K562 (cell line): ENCODE data around the gene COMTD1. TPM values are rescaled to one million over a fixed set of nuclear protein-coding genes. Genes with fewer than 3 reads are reported as not detected.

Experiments used
- ATAC-seq: fragments of 200-7000 bp; cut with Tn5 transposase; 3 replicates; pipeline ENCODE4 v1.9.1; 2020; ENCODE audit warnings: moderate library complexity
- BruUV-seq: library from RNA; stranded (reverse); fragments of 400-500 nt; replicated peaks from 2 replicates; lab custom pipeline; 2021; lab: Mats Ljungman, UMichigan
- CTCF ChIA-PET: fragments of 300-600 bp; formaldehyde crosslinking; extraction: SDS; loops from one replicate; lab custom pipeline; 2021; ENCODE audit warnings: low intra/inter-chr PET ratio; lab: Yijun Ruan, JAX
- POLR2A ChIA-PET: fragments of 300-600, 350-650 bp; sonication (Branson Sonifier 250); formaldehyde crosslinking; extraction: SDS; loops from one replicate; lab custom pipeline; 2021; ENCODE audit warnings: antibody characterized with exemption, inconsistent platforms; lab: Yijun Ruan, JAX
- DNase-seq, 4 experiments: peaks; one replicate each; pipeline versions ENCODE4 v3.0.0 to v3.0.0-alpha.2; 2011 to 2018; ENCODE audit warnings: low spot score in 3 of 4, mixed read lengths in 3 of 4; ENCODE audit errors: extremely low read depth in 1 of 4
- FAIRE-seq: peaks from 2 replicates; lab custom pipeline; 2011; peaks lifted over from hg19 to GRCh38; lab: Jason Lieb, UNC
- H2AFZ ChIP-seq: 2 replicates; pipeline ENCODE4 v1.6.0; 2011; ENCODE audit warnings: low read depth, low read length, control low read depth, inconsistent platforms
- H3K27ac ChIP-seq: fragments of 200-600 bp; 3 replicates; pipeline ENCODE4 v1.8.0; 2011; ENCODE audit warnings: low read depth, mild to moderate bottlenecking, control low read depth, inconsistent platforms, low read length, moderate library complexity, mixed read lengths; ENCODE audit errors: extremely low read depth
- H3K27me3 ChIP-seq, 2 experiments: fragments of 300-600 bp in 1 of 2; 2 replicates in 1 of 2; 3 replicates in 1 of 2; pipeline versions ENCODE4 v1.6.0 to v1.8.0; 2011; ENCODE audit warnings: inconsistent platforms in 2 of 2, low read length in 2 of 2, mild to moderate bottlenecking in 1 of 2, mixed read lengths in 1 of 2, moderate library complexity in 1 of 2; ENCODE audit not compliant: control insufficient read depth in 2 of 2, insufficient read depth in 2 of 2
- H3K36me3 ChIP-seq: fragments of 300-600 bp; 3 replicates; pipeline ENCODE4 v1.8.0; 2011; ENCODE audit warnings: mild to moderate bottlenecking, low read length, inconsistent platforms; ENCODE audit not compliant: control insufficient read depth, insufficient read depth
- H3K4me1 ChIP-seq, 2 experiments: fragments of 200-600 bp in 1 of 2; replicated peaks in 1 of 2; 2 replicates in 1 of 2; 3 replicates in 1 of 2; pipeline versions ENCODE4 v1.5.1 to v1.8.0; 2011; ENCODE audit warnings: inconsistent platforms in 2 of 2, low read length in 2 of 2, mild to moderate bottlenecking in 1 of 2, mixed read lengths in 1 of 2, moderate library complexity in 1 of 2; ENCODE audit not compliant: control insufficient read depth in 2 of 2, insufficient read depth in 2 of 2
- H3K4me2 ChIP-seq: 2 replicates; pipeline ENCODE4 v1.6.1; 2011; ENCODE audit warnings: low read length, control low read depth, inconsistent platforms, mixed read lengths; ENCODE audit not compliant: insufficient read depth
- H3K4me3 ChIP-seq: fragments of 200-600 bp; sonication (generic), shearing (Covaris generic); 2 replicates; pipeline ENCODE4 v1.5.1; 2016; ENCODE audit warnings: control low read depth, inconsistent platforms
- H3K79me2 ChIP-seq: fragments of 200-600 bp; 3 replicates; pipeline ENCODE4 v1.8.0; 2011; ENCODE audit warnings: low read length, inconsistent platforms; ENCODE audit not compliant: control insufficient read depth, insufficient read depth
- H3K9ac ChIP-seq, 2 experiments: 2 replicates each; pipeline versions ENCODE4 v1.6.0 to v1.6.1; 2011; ENCODE audit warnings: low read depth in 2 of 2, low read length in 2 of 2, control low read depth in 1 of 2, inconsistent platforms in 1 of 2, mild to moderate bottlenecking in 1 of 2, mixed read lengths in 1 of 2; ENCODE audit not compliant: insufficient read depth in 1 of 2
- H3K9me1 ChIP-seq: one replicate; pipeline ENCODE4 v1.6.0; 2011; ENCODE audit warnings: inconsistent platforms, mild to moderate bottlenecking, low read length, moderate library complexity; ENCODE audit not compliant: control insufficient read depth, insufficient read depth
- H3K9me3 ChIP-seq: replicated peaks from 2 replicates; pipeline ENCODE4 v1.5.1; 2011; ENCODE audit warnings: low read depth, low read length, inconsistent platforms; ENCODE audit not compliant: control insufficient read depth, insufficient read depth
- H4K20me1 ChIP-seq: replicated peaks from 2 replicates; pipeline ENCODE4 v1.6.1; 2011; ENCODE audit warnings: low read length, inconsistent platforms, mixed read lengths; ENCODE audit not compliant: control insufficient read depth, insufficient read depth
- BRCA1 ChIP-seq, 2 experiments: fragments of 450-650 bp in 1 of 2; sonication (generic) in 1 of 2; formaldehyde crosslinking in 1 of 2; IDR thresholded peaks; 2 replicates each; pipeline versions ENCODE4 v1.5.0 to v1.6.1; 2017 to 2020; ENCODE audit warnings: mild to moderate bottlenecking in 1 of 2, missing genetic modification reagents in 1 of 2
- CBX3 ChIP-seq, 2 experiments: IDR thresholded peaks; 1 replicate in 1 of 2; 2 replicates in 1 of 2; pipeline ENCODE4 v1.6.1; 2012; ENCODE audit warnings: inconsistent platforms in 2 of 2, low read length in 2 of 2, borderline replicate concordance in 1 of 2, control low read depth in 1 of 2
- CCNT2 ChIP-seq: IDR thresholded peaks from 2 replicates; pipeline ENCODE4 v1.6.1; 2011; ENCODE audit warnings: borderline replicate concordance, low read depth, mild to moderate bottlenecking, moderate library complexity, mixed read lengths, low read length; ENCODE audit not compliant: insufficient read length; ENCODE audit errors: extremely low read depth
- CREB1 ChIP-seq, 2 experiments: sonication (generic) in 1 of 2; formaldehyde crosslinking in 1 of 2; IDR thresholded peaks; 2 replicates each; pipeline versions ENCODE4 v1.6.1 to v1.8.0; 2012 to 2022; ENCODE audit warnings: inconsistent platforms in 1 of 2, mild to moderate bottlenecking in 1 of 2, missing genetic modification reagents in 1 of 2, moderate library complexity in 1 of 2
- E2F6 ChIP-seq, 2 experiments: IDR thresholded peaks; 2 replicates each; pipeline ENCODE4 v1.6.1; 2011; ENCODE audit warnings: borderline replicate concordance in 1 of 2, control low read depth in 1 of 2, low read depth in 1 of 2, low read length in 1 of 2, mild to moderate bottlenecking in 1 of 2, mixed read lengths in 1 of 2, moderate library complexity in 1 of 2; ENCODE audit not compliant: insufficient read depth in 1 of 2, insufficient read length in 1 of 2, poor library complexity in 1 of 2, severe bottlenecking in 1 of 2; ENCODE audit errors: extremely low read depth in 1 of 2
- ETS2 ChIP-seq: IDR thresholded peaks from 2 replicates; pipeline ENCODE4 v1.6.1; 2016; ENCODE audit warnings: borderline replicate concordance, missing genetic modification characterization, mild to moderate bottlenecking, moderate library complexity, missing compliant biosample characterization; ENCODE audit not compliant: poor library complexity, severe bottlenecking
- MAZ ChIP-seq, 2 experiments: fragments of 450-650 bp in 1 of 2; sonication (generic) in 1 of 2; formaldehyde crosslinking; IDR thresholded peaks in 1 of 2; conservative IDR thresholded peaks in 1 of 2; 2 replicates each; pipeline versions ENCODE4 v1.4.0 to v1.5.0; 2020; ENCODE audit warnings: mild to moderate bottlenecking in 1 of 2, missing genetic modification reagents in 1 of 2
- NKRF ChIP-seq: fragments of 450-650 bp; IDR thresholded peaks from 2 replicates; pipeline ENCODE4 v1.6.1; 2016; ENCODE audit warnings: borderline replicate concordance
- PCBP1 ChIP-seq: fragments of 200-400 bp; formaldehyde crosslinking; IDR thresholded peaks from 2 replicates; pipeline ENCODE4 v1.6.1; 2018; ENCODE audit warnings: mild to moderate bottlenecking, low read depth, low read length; ENCODE audit not compliant: poor library complexity, severe bottlenecking
- SOX6 ChIP-seq: fragments of 450-650 bp; IDR thresholded peaks from 2 replicates; pipeline ENCODE4 v1.6.1; 2014; ENCODE audit warnings: mild to moderate bottlenecking
- SUPT5H ChIP-seq: fragments of 450-650 bp; IDR thresholded peaks from 2 replicates; pipeline ENCODE4 v1.6.1; 2016
- TEAD1 ChIP-seq, 2 experiments: fragments of 450-650 bp in 1 of 2; sonication (generic) in 1 of 2; formaldehyde crosslinking; IDR thresholded peaks; 2 replicates each; pipeline versions ENCODE4 v1.4.0 to v1.8.0; 2020 to 2022; ENCODE audit warnings: mild to moderate bottlenecking in 2 of 2, missing genetic modification reagents in 1 of 2
- ZC3H4 ChIP-seq: sonication (generic); formaldehyde crosslinking; IDR thresholded peaks from 2 replicates; pipeline ENCODE4 v1.9.0; 2021; ENCODE audit warnings: missing genetic modification reagents, borderline replicate concordance
- ZFX ChIP-seq: sonication (generic); formaldehyde crosslinking; IDR thresholded peaks from 2 replicates; pipeline ENCODE4 v1.8.0; 2022; ENCODE audit warnings: mild to moderate bottlenecking, missing genetic modification reagents, moderate library complexity
- WGBS: fragments of 100-300 bp; shearing (Covaris generic); methylation state at CpG from one replicate; pipeline ENCODE4 v1.1.6; 2016; ENCODE audit warnings: low coverage, mixed read lengths; ENCODE audit not compliant: insufficient coverage; ENCODE audit errors: missing lambda C conversion rate; 5-methylcytosine and 5-hydroxymethylcytosine counted together
- in situ Hi-C: fragments of 300-500 bp; cut with MboI; formaldehyde crosslinking; loops from 4 replicates; pipeline ENCODE4 v1.15.0; 2018; ENCODE audit warnings: inconsistent platforms, mixed read lengths
- intact Hi-C: fragments of 100-400 bp; cut with micrococcal nuclease; formaldehyde crosslinking; loops from 2 replicates; pipeline ENCODE4 v1.14.2; 2022
- polyA plus RNA-seq, 8 experiments: library from polyadenylated mRNA; depleted of rRNA in 4 of 8; stranded (reverse) in 5 of 8; unstranded in 3 of 8; fragments of >200 nt; fragmentation: Nextera tagmentation in 2 of 8; fragmentation: Illumina TruSeq in 1 of 8; extraction: Ambion mirVana in 2 of 8; extraction: Trizol in 1 of 8; gene quantifications; 2 replicates each; pipeline versions ENCODE4 v1.2.1 to v1.2.3, GENCODE V29; 2011 to 2014; ENCODE audit warnings: inconsistent platforms in 1 of 8, missing spikeins in 1 of 8
- total RNA-seq, 7 experiments: library from RNA; depleted of rRNA in 6 of 7; stranded (reverse); fragments of >200 nt in 6 of 7; fragmentation: Illumina TruSeq in 2 of 7; extraction: Trizol in 2 of 7; gene quantifications; 2 replicates each; pipeline versions ENCODE4 v1.2.1 to v1.2.3, GENCODE V29; 2011 to 2021; ENCODE audit warnings: low replicate concordance in 1 of 7

The COMTD1 gene
- total and polyA plus RNA-seq, 9 of the 15 experiments (the other 6 are each of a cell fraction or from before 2014, with no cell fraction given): 0.41 to 112 (median 13.7) TPM

- H3K4me1 ChIP-seq: peaks cover 14 to 42% of the 10 kb centered on the region in 2 experiments
- ATAC-seq (peak; percentile 54), DNase-seq (peak; percentile 58 to 68 (median 64)), FAIRE-seq (no peak)
- peak overlapping the region; percentile 86 to 98 for H3K9ac ChIP-seq
- ChIA-PET CTCF (interaction anchor here (0.6 to 4.2 kb wide), 10 partner anchors 44 to 991 kb away, joined by 3 to 53 read pairs (median 6); a partner anchor contains a TSS), POLR2A (interaction anchor here (0.5 to 4.8 kb wide), 17 partner anchors 10 to 1215 kb away, joined by 3 to 28 read pairs (median 3); partner anchors contain the start of genes SAMD8 and VDAC2)
- under 1% methylated on average over 54 of the region's 62 CpGs for WGBS
- H3K4me2 ChIP-seq: peak overlapping the region; percentile 86
- H3K27me3 ChIP-seq: no peaks in the 10 kb centered on the region
- peaks cover 39% of the 10 kb centered on the region for H3K36me3 ChIP-seq
- H4K20me1 ChIP-seq: no peaks in the 10 kb centered on the region
- BruUV-seq: no TSS peak
- H3K4me3 ChIP-seq: peak overlapping the region; percentile 57
- in situ Hi-C loops: loop anchor here (10.0 kb wide), 1 partner anchor 990 kb away; no protein-coding TSS in a partner anchor
- peak overlapping the region; percentile 91 for H3K27ac ChIP-seq
- no peaks in the 10 kb centered on the region for H3K9me1 ChIP-seq
- peak overlapping the region; percentile 95 for H2AFZ ChIP-seq
- H3K9me3 ChIP-seq: no peaks in the 10 kb centered on the region
- intact Hi-C loops: loop anchor here (1.0 to 10.0 kb wide), 7 partner anchors 47 to 993 kb away; partner anchors contain the start of genes KAT6B and SAMD8
- peaks cover 37% of the 10 kb centered on the region for H3K79me2 ChIP-seq
- TF ChIP-seq CREB1 (IDR thresholded peaks at IDR 0.05) (no peak), CREB1 (CRISPR knock-in tag; IDR thresholded peaks at IDR 0.05) (peak; percentile 65; the same call in 1 of the 2 replicates), SUPT5H (peak; percentile 21; the same call in 1 of the 2 replicates), ETS2 (tag) (no peak), ZC3H4 (no peak), BRCA1 (IDR thresholded peaks at IDR 0.05) (no peak), BRCA1 (CRISPR knock-in tag; IDR thresholded peaks at IDR 0.05) (0 out of 2 replicates have a peak, but pooled peaks have one; percentile 25), CBX3 (IDR thresholded peaks at IDR 0.05; ENCODE audit: borderline replicate concordance in 1 of 2, low read length in 2 of 2) (peak in 1 of 2 experiments; percentile 47; a peak in 1 of 3 replicates), PCBP1 (no peak), TEAD1 (CRISPR knock-in tag; IDR thresholded peaks at IDR 0.05) (peak in 1 of 2 experiments; percentile 80; a peak in 2 of 4 replicates), E2F6 (IDR thresholded peaks at IDR 0.05; ENCODE audit: borderline replicate concordance in 1 of 2, extremely low read depth in 1 of 2, insufficient read depth in 1 of 2, insufficient read length in 1 of 2, low read depth in 1 of 2, low read length in 1 of 2, poor library complexity in 1 of 2, severe bottlenecking in 1 of 2) (peak; percentile 54 to 56), SOX6 (peak; percentile 24; the same call in 1 of the 2 replicates), NKRF (peak; percentile 33; the same call in 1 of the 2 replicates), MAZ (CRISPR knock-in tag; conservative IDR thresholded peaks at IDR 0.05 in 1 of 2, IDR thresholded peaks at IDR 0.05 in 1 of 2) (peak in 1 of 2 experiments; percentile 14; a peak in 2 of 4 replicates), ZFX (CRISPR knock-in tag) (peak; percentile 89), CCNT2 (peak; percentile 60)
Measured at GRCh38 chr10:75234683-75235374, 928 bp downstream of the COMTD1 start.
